Stimulated activated CD8-positive, alpha-beta memory T cell treated with anti-CD3 and anti-CD28 coated beads, Interleukin-12 subunit alpha, Interleukin-12 subunit beta, amount 100 ng/mL, for 24 hours (primary cell): ENCODE data around the gene TP63.

ENCODE experiments used
- DNase-seq: peaks from one replicate; pipeline ENCODE4 v3.0.0-alpha.2; 2020; ENCODE audit errors: extremely low read depth

TP63 gene

DNA sequence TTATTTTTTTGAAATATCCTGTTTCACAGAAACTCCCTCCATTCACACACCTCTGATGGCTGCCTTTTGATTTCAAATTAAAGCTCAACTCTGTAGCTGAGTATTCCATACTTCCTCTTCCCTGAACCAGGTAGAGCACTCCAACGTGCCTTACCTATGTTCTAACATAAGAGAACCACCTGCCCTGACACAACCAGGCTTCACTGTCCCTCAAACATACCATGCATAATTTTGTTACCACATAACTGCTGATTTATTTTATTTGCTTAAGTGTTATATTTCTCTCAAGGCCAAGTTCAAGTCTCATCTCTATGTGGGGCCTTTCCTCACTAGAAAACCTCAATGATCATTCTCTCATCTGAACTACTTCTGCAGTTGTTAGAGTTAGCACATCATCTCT, 279.8 kb downstream of the TP63 start:
- DNase-seq: no peak

DNA sequence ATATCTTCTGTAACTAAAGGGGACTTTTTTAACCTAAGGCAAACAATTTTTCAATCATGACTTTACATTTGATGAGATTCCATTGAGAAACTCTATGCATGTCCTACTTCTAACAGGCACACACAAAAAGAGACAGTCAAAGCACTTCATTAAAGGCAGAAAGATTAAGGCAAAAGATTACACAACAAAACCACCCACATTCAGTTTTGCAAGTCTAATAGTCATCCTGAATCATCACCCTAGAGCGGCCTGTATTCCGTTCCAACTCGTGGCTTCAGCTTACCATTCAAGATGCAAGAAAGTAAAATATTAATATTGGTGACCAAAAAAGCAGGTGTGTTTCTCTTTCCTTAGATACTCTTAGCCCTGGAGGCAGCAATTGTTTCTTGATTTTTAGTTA, 283.6 kb downstream of the TP63 start:
- no peak for DNase-seq

DNA sequence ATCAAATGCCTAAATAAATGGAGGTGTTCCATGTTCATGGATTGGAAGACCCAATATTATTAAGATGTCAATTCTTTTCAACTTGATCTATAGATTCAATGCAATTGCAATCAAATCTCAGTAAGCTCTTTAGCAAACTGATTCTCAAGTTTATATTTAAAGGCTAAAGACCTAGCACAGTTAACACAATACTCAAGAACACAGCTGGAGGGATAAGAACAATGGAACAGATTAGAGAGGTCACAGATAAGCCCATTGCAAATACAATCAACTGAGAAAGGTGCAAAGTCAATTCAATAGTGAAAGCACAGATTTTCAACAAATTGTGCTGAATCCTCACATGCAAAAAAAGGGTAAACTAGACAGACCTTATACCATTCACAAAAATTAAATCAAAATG, 290.6 kb downstream of the TP63 start:
- no peak for DNase-seq

DNA sequence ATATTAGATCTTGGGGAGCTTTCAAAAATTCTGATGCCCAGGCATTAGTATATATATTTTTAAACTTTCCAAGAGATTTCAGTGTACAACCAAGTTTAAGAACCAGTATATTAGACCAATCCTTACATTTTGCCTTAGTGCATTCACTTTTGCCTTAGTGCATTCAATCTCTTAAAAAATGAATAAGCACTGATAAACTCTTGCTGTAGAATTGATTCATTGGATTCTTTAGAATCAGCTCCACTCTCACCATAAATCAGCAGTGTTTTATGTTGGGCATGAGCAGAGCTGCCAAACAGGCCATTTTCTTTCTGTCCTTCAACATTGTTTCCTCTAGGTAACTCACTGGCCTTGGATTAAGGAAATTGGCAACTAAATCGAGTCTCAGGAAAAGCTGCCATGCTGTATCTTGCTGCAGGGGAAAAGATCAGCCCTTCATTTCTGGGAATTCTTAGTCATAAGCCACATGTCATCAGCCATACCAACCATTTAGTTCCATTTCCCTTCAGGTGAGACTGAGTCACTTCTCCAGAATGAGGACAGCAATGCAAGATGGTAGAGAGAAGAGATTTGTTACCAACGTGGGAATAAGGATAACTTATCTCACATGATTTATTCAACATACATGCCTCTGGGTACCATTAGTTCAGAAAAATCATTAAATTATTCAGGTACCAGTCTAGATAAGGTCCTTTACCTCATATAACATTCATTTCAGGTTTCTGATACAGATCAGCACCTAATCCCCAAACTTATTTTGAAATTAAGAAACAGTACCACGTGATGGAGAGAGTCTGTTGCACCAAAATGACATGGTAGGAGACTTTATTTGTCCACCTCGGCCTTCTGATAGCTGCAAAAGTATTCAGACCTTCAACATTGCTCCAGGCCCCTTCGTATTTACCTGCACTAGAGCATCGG, 297.0 kb downstream of the TP63 start:
- DNase-seq: no peak

DNA sequence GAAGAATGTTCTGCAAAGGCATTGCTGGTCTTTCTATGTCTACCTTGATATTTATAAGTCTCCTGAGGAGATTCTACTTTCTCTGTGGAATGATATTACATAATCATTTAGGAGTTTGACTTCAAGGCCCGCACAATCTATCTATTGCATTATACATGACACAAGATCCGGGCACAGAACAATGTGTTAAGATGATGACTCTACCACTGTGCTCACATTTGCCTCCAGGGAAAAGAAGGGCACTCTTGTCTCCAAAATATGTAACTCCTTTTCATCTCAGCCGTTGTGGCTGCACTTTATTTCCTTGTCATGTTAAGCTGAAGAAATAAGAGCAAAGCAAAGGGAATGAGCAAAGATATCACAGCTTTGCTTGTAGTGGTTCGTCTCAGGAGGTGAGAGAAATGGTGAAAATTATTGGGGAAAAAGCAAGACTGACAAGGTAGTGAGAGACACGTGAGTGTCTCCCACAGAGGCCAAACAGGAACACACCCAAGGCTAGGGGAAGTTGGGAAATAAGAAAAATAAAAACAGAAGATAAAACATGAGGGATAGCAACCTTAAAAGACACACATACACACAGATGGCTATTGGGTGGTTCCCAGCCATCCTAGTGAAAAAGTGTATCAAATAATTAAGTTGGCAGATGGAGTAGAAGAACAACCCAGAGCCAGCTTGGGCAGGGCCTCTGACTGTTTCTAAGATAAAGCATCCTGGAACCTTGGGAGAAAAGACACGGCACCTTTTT, 305.2 kb downstream of the TP63 start:
- DNase-seq: no peak

DNA sequence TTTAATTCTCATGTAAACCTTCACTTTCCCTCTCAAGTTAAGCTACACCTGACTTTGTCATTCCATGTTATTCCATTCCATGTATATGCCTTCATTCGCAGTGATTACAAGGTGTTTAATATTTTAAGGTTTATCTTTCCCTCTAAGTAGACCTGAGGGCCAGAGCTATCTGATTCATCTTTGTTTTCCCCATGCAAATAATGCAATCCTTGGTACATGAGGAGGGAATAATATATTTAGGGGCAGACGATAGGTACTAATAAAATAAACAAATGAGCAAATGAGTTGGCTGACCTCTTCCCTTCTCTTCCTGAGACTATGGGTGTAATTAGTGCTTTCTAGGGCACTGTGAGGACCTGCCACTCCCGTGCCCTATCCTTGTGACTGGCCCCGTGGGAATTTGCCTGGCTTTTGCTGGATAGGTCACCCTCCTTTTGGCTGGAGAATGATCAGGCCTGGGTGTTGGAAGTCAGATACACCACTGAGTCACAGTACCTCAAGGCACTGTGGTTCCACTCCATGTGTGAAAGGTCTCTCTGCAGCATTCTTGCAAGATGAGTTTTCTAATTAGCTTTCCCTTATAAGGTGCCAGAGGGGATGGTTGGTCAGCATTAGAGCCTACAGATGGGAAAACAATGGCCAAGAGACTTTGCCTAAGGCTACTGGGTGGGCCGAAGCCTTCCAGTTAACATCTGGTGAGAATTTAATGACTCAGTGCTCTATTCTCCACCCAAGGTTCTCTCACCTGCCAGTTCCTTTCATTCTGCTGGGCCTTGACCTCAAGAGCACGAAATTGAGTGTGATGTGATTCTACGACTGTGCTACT, 306.3 kb downstream of the TP63 start:
- DNase-seq: no peak

DNA sequence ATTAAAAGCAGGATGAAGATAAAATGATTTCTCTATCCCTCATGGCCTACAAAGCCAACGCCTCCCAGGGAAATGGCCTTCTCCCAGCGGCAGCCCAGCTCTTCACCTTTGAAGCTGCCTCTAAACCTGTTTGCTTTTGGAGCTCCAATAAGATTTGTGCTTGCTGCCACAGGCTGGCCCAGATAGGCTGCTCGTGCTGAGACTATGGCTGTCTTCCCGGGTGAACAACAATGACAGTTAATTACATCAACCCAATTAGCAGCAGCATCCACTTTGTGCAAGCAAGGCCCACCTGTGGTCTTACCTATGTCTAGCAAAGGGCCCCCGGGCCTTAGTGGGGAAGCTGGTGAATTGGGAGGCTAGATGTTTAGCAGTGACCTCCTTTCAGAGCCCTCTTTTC, 309.9 kb downstream of the TP63 start:
- DNase-seq: no peak

DNA sequence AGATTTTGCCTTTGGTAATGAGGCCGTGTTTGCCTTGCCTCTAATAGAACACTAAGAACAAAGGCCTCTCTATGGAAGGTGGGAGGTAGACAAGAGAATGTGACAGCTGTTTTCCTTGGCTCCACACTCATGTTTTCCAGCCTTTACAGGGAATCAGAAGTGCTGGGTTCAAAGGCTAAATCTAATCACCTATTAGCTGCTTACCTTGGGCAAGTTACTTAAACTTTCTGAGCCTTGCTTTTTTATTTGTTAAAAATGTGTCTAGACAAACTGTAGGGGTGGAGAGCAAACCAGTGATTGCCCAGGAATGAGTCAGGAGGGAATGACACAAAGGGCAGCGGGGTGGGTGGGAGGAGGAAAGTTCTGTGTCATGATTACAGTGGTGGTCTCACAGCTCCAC, 310.5 kb downstream of the TP63 start:
- DNase-seq: no peak

DNA sequence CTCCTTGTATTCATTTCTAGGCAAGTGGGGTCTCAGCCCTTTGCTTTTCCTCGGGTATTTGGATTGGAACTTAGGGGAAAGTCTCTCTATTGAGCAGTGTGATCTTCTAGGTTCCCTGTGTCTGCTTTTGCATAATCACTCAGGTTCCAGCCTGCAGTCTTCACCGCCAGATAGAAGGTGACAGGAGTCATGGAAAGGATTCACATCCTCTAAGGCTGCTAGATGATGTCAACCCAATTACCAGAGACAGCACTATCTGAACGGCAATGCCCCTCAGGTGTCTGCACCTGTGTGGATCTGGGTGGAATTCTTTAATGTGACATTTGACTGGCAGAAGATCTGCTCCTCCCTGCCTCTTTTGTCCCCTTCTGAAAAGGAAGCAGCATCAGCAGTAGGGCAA, 311.8 kb downstream of the TP63 start:
- DNase-seq: no peak

DNA sequence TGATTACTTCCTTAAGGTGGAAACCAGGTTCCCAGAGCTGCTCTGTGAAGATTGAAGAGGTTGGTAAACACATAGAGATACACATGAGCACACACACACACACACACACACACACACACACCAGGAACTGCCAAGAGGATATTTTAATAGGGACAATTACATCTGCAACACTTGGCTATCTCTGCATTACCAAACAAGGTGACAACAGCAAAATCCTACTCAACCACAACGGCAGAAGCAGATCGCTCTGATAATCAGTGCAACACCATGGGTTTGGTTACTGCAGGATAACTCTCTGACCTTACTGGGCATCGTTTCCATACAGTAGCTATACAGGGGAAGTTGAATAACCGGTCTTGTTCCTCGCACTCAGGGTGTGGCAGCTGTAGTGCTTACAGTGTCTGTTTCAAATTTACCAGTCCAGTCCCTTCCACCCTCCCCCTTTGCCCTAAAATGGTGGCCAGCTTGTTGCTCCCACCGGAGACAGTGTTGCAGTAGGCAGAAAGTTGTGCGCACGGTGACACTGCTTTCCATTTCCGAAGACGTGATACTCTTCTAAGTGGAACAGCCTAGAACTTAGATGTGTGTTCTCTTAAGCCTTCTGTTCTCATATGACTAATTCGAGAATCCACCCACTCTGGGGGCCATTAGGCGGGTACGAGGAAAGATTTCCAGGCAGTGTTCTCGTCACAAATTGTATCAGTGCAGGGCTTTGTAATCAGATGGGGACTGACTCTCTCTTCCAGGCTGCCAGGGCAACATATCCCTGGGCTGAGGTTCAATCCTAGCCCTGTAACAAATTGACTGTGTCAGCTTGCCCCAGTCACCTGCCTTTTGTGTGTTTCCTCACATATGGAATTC, 313.3 kb downstream of the TP63 start:
- DNase-seq: no peak

DNA sequence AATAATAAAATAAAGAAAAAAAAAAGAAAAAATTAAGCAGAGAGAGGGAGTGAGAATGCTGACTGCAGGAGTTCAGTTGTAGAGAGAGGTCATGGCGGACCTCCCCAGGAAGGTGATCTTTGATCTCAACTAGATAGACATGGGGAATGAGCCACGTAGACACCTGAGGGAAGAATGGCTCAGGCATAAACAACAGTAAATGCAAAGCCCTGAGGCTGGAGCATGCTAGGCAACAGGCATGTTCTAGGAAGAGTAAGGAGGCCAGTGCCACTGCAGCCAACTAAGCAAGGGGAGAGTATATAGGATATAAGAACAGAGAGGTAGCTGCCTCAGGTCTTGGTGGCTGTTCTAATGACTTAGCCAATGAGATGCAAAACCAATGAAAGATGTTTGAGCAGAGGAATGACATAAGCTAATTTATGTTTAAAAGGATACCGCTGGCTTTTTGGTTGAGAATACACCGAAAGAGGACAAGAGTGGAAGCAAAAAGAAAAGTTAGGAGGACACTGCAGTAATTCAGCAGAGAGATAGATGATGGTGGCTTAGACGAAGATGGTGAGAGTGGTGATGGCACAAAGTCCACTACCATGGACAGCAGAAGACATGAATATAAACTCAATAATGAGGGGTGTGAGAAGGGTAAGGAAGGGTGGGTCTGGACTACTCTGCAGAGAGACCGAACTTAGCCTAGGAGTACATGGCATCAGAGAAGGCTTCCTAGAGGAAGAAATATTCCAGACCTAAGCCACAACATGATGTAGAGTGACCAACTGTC, 314.9 kb downstream of the TP63 start:
- DNase-seq: no peak
